ENCODE results near the gene SLC34A1.
"Not testable (repeated sequence)": the region's sequence is repeated elsewhere in the genome, so short reads cannot be mapped to it uniquely, and the experiment has no call there.

SLC34A1 gene

GRCh38 chr5:177419046-177419445, 34.8 kb downstream of the SLC34A1 start:
- no peak for FAIRE-seq

- not testable (repeated sequence) for FAIRE-seq
Observed at GRCh38 chr5:177420472-177420871, 36.2 kb downstream of the SLC34A1 start.

GRCh38 chr5:177421062-177421798, 37.0 kb downstream of the SLC34A1 start:
- no peak for FAIRE-seq

DNA sequence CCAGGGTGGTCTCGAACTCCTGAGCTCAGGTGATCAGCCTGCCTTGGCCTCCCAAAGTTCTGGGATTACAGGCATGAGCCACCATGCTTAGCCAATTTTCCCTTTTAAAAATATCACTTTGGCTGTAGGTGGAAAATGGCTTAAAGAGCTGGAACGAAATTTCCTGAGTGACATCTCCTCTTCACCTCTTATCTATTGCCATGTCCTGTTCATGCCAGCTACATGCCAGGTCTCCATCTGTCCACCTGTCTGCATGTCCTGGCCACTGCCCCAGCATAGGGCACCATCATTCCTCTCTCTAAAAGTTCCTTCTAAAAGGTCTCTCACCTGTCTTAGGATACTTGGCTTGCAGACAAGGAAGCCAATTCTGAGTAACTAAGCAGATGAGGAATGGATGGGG, 39.4 kb downstream of the SLC34A1 start:
- FAIRE-seq = no peak

- FAIRE-seq = no peak
Observed at GRCh38 chr5:177425196-177425800, 41.1 kb downstream of the SLC34A1 start.

DNA sequence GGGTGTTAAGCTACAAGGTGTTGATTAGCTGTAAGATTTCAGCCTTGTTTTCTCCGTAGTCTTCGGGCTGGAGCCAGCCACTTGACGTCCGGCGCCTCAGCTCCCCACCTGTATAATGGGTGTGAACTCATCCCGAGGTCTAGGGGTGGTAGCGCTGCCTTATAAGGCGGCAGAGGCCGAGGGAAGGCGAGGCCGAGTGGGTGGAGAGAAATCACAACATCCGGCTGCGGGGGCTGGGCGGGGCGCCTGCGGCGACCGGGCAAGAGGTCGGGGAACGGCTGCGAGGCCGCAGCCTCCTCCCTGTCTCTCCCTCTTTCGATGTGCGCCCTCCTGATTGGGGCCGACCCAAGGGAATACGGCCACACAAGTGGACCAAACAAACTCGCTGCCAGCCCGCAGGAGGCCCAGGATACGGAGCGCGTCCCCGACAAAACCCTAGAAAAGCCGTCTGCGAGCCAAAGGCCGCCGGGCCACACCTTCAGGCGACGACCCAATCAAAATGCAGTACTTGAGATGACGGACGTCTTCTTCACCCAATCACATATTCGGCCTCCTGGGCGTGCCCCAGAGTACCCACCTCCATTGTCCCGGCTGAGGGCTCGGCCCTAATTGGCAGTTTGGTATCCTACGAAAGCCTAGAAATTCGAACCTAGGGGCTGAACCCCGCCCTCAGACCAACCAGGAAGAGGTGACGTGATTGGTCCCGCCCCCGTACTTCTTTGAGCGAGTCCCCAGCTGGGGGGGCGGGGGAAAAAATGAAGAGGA, 41.7 kb downstream of the SLC34A1 start:
- peak; percentile 76 for FAIRE-seq

- no peak for FAIRE-seq
Observed at GRCh38 chr5:177426566-177427210, 42.5 kb downstream of the SLC34A1 start, which contains the start of gene GRK6. TSS of gene GRK6 (plus strand) at chr5:177426676. CDS start at chr5:177426846, 170 bp downstream.

- FAIRE-seq = no peak
Observed at GRCh38 chr5:177427211-177427822, 43.1 kb downstream of the SLC34A1 start.

GRCh38 chr5:177427919-177428573, 43.8 kb downstream of the SLC34A1 start:
- no peak for FAIRE-seq

- no peak for FAIRE-seq
Observed at GRCh38 chr5:177428574-177429217, 44.5 kb downstream of the SLC34A1 start.

DNA sequence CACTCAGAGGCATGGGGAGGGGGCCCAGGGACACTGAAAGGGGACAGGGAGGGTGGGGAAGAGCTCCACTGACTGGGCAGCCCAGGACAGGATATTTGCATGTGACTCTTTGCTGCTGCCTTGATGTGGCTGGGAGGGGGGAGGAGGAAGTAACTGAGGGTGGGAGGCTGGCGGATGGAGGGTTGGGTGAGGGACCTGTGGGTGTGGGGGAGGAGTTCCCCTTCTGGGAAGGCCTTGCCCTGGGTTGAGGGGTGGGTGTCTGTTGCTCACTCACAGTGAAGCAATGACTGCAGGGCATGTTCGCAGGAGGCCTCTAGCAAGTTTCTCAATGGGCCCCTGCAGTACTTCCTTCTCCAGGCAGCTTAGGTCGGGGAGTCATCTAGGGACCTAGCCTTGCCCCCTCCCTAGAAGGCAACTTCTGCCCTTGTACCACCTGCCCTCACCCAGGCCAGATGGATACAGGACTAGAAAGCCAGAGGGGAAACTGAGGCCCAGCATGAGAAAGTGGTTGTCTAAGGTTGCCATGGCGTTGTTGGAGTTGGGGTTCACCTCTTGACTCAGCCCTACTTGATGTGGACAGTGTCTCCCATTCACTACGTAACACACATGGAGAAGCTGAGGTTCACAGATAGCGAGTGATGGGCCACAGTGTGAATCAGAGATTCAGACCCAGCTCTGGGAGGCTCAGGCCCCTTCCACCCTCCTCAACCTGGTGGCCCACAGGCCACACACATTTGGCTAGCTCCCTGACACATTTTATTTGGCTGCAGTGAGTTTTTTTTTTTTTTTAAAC, 45.2 kb downstream of the SLC34A1 start:
- no peak for FAIRE-seq

- no peak for FAIRE-seq
Observed at GRCh38 chr5:177430140-177430951, 46.1 kb downstream of the SLC34A1 start.

DNA sequence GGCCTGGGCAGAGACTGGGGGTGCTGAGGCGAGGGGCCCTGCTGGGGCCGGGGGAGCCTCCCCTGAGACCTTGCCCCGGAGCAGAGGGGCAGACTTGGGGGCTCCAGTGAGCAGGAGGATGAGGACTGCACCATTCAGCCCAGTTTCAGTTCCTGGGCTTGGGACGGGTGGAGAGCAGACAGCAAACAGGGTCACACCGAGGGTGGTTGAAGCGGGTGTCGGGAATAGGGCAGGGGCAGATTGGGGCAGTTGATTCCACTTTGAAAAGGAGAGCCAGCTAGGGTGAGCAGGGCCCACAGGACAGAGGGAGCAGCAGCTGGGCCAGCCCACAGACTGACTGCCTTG, 46.7 kb downstream of the SLC34A1 start:
- no peak for FAIRE-seq

- FAIRE-seq = no peak
Observed at GRCh38 chr5:177431317-177432142, 47.3 kb downstream of the SLC34A1 start.

- FAIRE-seq = no peak
Observed at GRCh38 chr5:177432143-177432838, 48.1 kb downstream of the SLC34A1 start.

- FAIRE-seq = no peak
Observed at GRCh38 chr5:177432839-177433657, 48.8 kb downstream of the SLC34A1 start.

DNA sequence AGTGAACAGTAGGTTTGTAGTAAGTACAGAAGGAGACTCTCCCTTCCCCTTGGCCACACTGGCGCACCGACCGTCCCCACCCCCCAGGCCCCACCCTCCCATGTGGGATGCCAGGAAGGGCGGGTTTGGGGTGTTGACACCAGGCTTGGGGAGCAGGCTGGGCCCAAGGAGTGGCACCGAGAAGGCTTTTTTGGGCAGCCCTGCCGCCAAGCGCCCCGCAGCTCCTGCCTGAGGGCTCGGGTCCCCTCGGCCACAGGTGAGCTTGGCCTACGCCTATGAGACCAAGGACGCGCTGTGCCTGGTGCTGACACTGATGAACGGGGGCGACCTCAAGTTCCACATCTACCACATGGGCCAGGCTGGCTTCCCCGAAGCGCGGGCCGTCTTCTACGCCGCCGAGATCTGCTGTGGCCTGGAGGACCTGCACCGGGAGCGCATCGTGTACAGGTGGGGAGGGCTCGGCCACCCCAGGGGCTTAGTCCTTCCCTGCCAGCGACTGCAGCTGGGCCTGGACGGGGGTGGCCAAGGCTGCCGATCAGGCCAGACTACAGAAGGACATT, 49.5 kb downstream of the SLC34A1 start:
- FAIRE-seq = no peak

Measured in islet of Langerhans (tissue), 1 donor.